ENCODE data around the gene ADGRG3. TPM values are rescaled to one million over a fixed set of nuclear protein-coding genes. Genes with fewer than 3 reads are reported as not detected.

Gene ADGRG3
- total and polyA plus RNA-seq, 9 of the 15 experiments (the other 6 are each of a cell fraction or from before 2014, with no cell fraction given): 0.09 to 0.52 (median 0.14) TPM; not detected in 3

GRCh38 chr16:57720142-57720575, 52.1 kb downstream of the ADGRG3 start (continued):
- no peak for TF ChIP-seq TFE3 (CRISPR knock-in tag; IDR thresholded peaks at IDR 0.05)
- no peak; the same call in 1 of the 2 replicates for TF ChIP-seq ZBTB33 (CRISPR knock-in tag; IDR thresholded peaks at IDR 0.05)
- no peak for TF ChIP-seq ZNF436 (CRISPR knock-in tag; IDR thresholded peaks at IDR 0.05)
- TF ChIP-seq ZNF3 (CRISPR knock-in tag; IDR thresholded peaks at IDR 0.05): no peak
- 0 out of 2 replicates have a peak, but pooled peaks have one; percentile 39 for TF ChIP-seq HDGF (IDR thresholded peaks at IDR 0.05)
- TF ChIP-seq HNRNPUL1 (IDR thresholded peaks at IDR 0.05; ENCODE audit: low read length): no peak
- TF ChIP-seq ZNF354B (CRISPR knock-in tag; IDR thresholded peaks at IDR 0.05): no peak
- peak; percentile 85 to 95 for TF ChIP-seq RAD21 (CRISPR knock-in tag; conservative IDR thresholded peaks at IDR 0.05 in 1 of 2, IDR thresholded peaks at IDR 0.05 in 1 of 2)
- no peak for TF ChIP-seq E2F4 (CRISPR knock-in tag; IDR thresholded peaks at IDR 0.05; ENCODE audit: low read depth)
- no peak for TF ChIP-seq ESRRA (IDR thresholded peaks at IDR 0.05; ENCODE audit: borderline replicate concordance, low read depth)
- no peak for TF ChIP-seq ZNF184 (CRISPR knock-in tag; IDR thresholded peaks at IDR 0.05)
- no peak for TF ChIP-seq SP2 (IDR thresholded peaks at IDR 0.05; ENCODE audit: extremely low read depth, low read depth, low read length, poor library complexity, severe bottlenecking)
- TF ChIP-seq MTF1 (CRISPR knock-in tag; IDR thresholded peaks at IDR 0.05; ENCODE audit: borderline replicate concordance): no peak
- no peak for TF ChIP-seq CAMTA2 (CRISPR knock-in tag; conservative IDR thresholded peaks at IDR 0.05)
- TF ChIP-seq GTF2F1 (IDR thresholded peaks at IDR 0.05; ENCODE audit: low read depth, low read length): no peak
- TF ChIP-seq ZNF76 (CRISPR knock-in tag; IDR thresholded peaks at IDR 0.05; ENCODE audit: borderline replicate concordance): no peak
- no peak for TF ChIP-seq BRF2 (IDR thresholded peaks at IDR 0.05; ENCODE audit: borderline replicate concordance, insufficient read depth, insufficient read length)
- no peak for TF ChIP-seq TCF15 (CRISPR knock-in tag; IDR thresholded peaks at IDR 0.05)
- no peak for TF ChIP-seq GMEB1 (CRISPR knock-in tag; IDR thresholded peaks at IDR 0.05)
- no peak for TF ChIP-seq MAX (CRISPR knock-in tag; IDR thresholded peaks at IDR 0.05)
- TF ChIP-seq SMARCC2 (IDR thresholded peaks at IDR 0.05; ENCODE audit: low read depth): no peak
